CD8-positive, alpha-beta memory T cell (primary cell): ENCODE measurements around the gene TMEM179B. TPM values are rescaled to one million over a fixed set of nuclear protein-coding genes. Genes with fewer than 3 reads are reported as not detected.
"Not testable (repeated sequence)": the region's sequence is repeated elsewhere in the genome, so short reads cannot be mapped to it uniquely, and the experiment has no call there.

ENCODE experiments used
- CTCF ChIA-PET: fragments of 350-600 bp; sonication (Branson Sonifier 250); formaldehyde crosslinking; loops from one replicate; lab custom pipeline; 2021; ENCODE audit warnings: antibody characterized with exemption; lab: Charles Lee
- POLR2A ChIA-PET: fragments of 350-600 bp; sonication (Branson Sonifier 250); formaldehyde crosslinking; loops from one replicate; lab custom pipeline; 2021; ENCODE audit warnings: antibody characterized with exemption; lab: Charles Lee
- DNase-seq, 5 donors: peaks; one replicate each; pipeline versions ENCODE4 v3.0.0 to v3.0.0-alpha.2; 2020 to 2022; ENCODE audit warnings: mixed read lengths in 1 of 5
- H3K27ac ChIP-seq: one replicate; pipeline ENCODE4 v1.7.0; 2013; ENCODE audit warnings: low read depth, mild to moderate bottlenecking, low read length, moderate library complexity
- H3K27me3 ChIP-seq: 2 replicates; pipeline ENCODE4 v1.7.0; 2013; ENCODE audit warnings: low read length, mild to moderate bottlenecking; ENCODE audit not compliant: insufficient read depth, poor library complexity, severe bottlenecking
- H3K36me3 ChIP-seq: 2 replicates; pipeline ENCODE4 v1.7.0; 2013; ENCODE audit warnings: mild to moderate bottlenecking, low read length, moderate library complexity; ENCODE audit not compliant: insufficient read depth
- H3K4me1 ChIP-seq: 2 replicates; pipeline ENCODE4 v1.7.0; 2013; ENCODE audit warnings: mild to moderate bottlenecking, low read length, moderate library complexity; ENCODE audit not compliant: insufficient read depth
- H3K4me3 ChIP-seq: 2 replicates; pipeline ENCODE4 v1.7.0; 2013; ENCODE audit warnings: mild to moderate bottlenecking, low read length
- H3K9me3 ChIP-seq: 2 replicates; pipeline ENCODE4 v1.7.0; 2013; ENCODE audit warnings: mild to moderate bottlenecking, low read length
- H3K27ac Mint-ChIP-seq, 8 donors: one replicate each; pipeline ENCODE4 v1.8.0; 2020 to 2021; ENCODE audit warnings: mixed read lengths in 8 of 8, mild to moderate bottlenecking in 6 of 8, inconsistent platforms in 3 of 8, moderate library complexity in 3 of 8
- H3K27me3 Mint-ChIP-seq, 2 donors: one replicate each; pipeline ENCODE4 v1.8.0; 2020 to 2021; ENCODE audit warnings: mixed read lengths in 2 of 2, mild to moderate bottlenecking in 1 of 2, moderate library complexity in 1 of 2
- H3K36me3 Mint-ChIP-seq, 3 donors: one replicate each; pipeline ENCODE4 v1.8.0; 2020 to 2021; ENCODE audit warnings: mixed read lengths in 3 of 3, inconsistent platforms in 1 of 3, mild to moderate bottlenecking in 1 of 3
- H3K4me1 Mint-ChIP-seq, 3 donors: one replicate each; pipeline ENCODE4 v1.8.0; 2020 to 2021; ENCODE audit warnings: mixed read lengths in 3 of 3, inconsistent platforms in 1 of 3, mild to moderate bottlenecking in 1 of 3
- H3K4me3 Mint-ChIP-seq, 7 donors: one replicate each; pipeline ENCODE4 v1.8.0; 2020 to 2021; ENCODE audit warnings: mixed read lengths in 7 of 7, mild to moderate bottlenecking in 6 of 7, moderate library complexity in 4 of 7, inconsistent platforms in 2 of 7
- H3K9me3 Mint-ChIP-seq, 5 donors: one replicate each; pipeline ENCODE4 v1.8.0; 2020 to 2022; ENCODE audit warnings: mixed read lengths in 5 of 5, mild to moderate bottlenecking in 3 of 5, moderate library complexity in 2 of 5, inconsistent platforms in 1 of 5
- polyA plus RNA-seq: library from polyadenylated mRNA; unstranded; fragments of 300-500 nt; fragmentation: Illumina TruSeq; gene quantifications from one replicate; pipeline ENCODE4 v1.2.3, GENCODE V29; 2021
- total RNA-seq, 2 experiments: library from RNA; stranded (reverse); gene quantifications; one replicate each; pipeline ENCODE4 v1.2.3, GENCODE V29; 2021

Gene TMEM179B
- total and polyA plus RNA-seq, 3 experiments from 2014 or later, result 46.4 to 135 (median 49.2) TPM

GRCh38 chr11:62816557-62816956 lies 29.4 kb downstream of the TMEM179B start:
- no peak overlapping the region for H3K27ac Mint-ChIP-seq
- no peaks in the 10 kb centered on the region for H3K9me3 ChIP-seq
- ChIA-PET CTCF (interaction anchor here (0.8 to 1.4 kb wide), 3 partner anchors 29 to 64 kb away, joined by 3 read pairs; partner anchors contain the start of genes SLC3A2 and TMEM179B), POLR2A (interaction anchor here (0.7 to 1.4 kb wide), 4 partner anchors 10 to 106 kb away, joined by 4 to 9 read pairs (median 5); partner anchors contain the start of gene WDR74)
- peaks cover 0 to 48% (median 7%) of the 10 kb centered on the region in 3 donors for H3K36me3 Mint-ChIP-seq
- H3K36me3 ChIP-seq, result peaks cover 5% of the 10 kb centered on the region
- H3K4me1 ChIP-seq, result no peaks in the 10 kb centered on the region
- H3K4me1 Mint-ChIP-seq, result peaks cover 0 to 1% (median 0%) of the 10 kb centered on the region in 3 donors
- no peak overlapping the region for H3K27ac ChIP-seq
- DNase-seq, result no peak
- peaks cover 0 to 1% of the 10 kb centered on the region in 2 donors for H3K27me3 Mint-ChIP-seq
- H3K27me3 ChIP-seq, result no peaks in the 10 kb centered on the region
- no peaks in the 10 kb centered on the region for H3K9me3 Mint-ChIP-seq
- H3K4me3 Mint-ChIP-seq, result no peak overlapping the region
- no peak overlapping the region for H3K4me3 ChIP-seq

- H3K27ac ChIP-seq, result no peak overlapping the region
- no peak overlapping the region for H3K4me3 Mint-ChIP-seq
- H3K4me1 ChIP-seq, result no peaks in the 10 kb centered on the region
- H3K4me3 ChIP-seq, result no peak overlapping the region
- peaks cover 0 to 1% of the 10 kb centered on the region in 2 donors for H3K27me3 Mint-ChIP-seq
- peaks cover 0 to 1% (median 0%) of the 10 kb centered on the region in 3 donors for H3K4me1 Mint-ChIP-seq
- POLR2A ChIA-PET, result interaction anchor here (0.8 to 1.4 kb wide), 3 partner anchors 11 to 24 kb away, joined by 4 to 5 read pairs (median 5); partner anchors contain the start of gene WDR74
- H3K9me3 Mint-ChIP-seq, result no peaks in the 10 kb centered on the region
- CTCF ChIA-PET, result interaction anchor here (1.1 to 1.4 kb wide), 2 partner anchors 30 to 46 kb away, joined by 3 read pairs; partner anchors contain the start of gene TMEM179B
- H3K36me3 ChIP-seq, result peaks cover 5% of the 10 kb centered on the region
- H3K27ac Mint-ChIP-seq, result peak overlapping the region in 1 of 8 donors; percentile 64
- H3K36me3 Mint-ChIP-seq, result peaks cover 0 to 51% (median 7%) of the 10 kb centered on the region in 3 donors
- no peaks in the 10 kb centered on the region for H3K9me3 ChIP-seq
- no peaks in the 10 kb centered on the region for H3K27me3 ChIP-seq
- no peak for DNase-seq
Measured at GRCh38 chr11:62817129-62817528, 29.9 kb downstream of the TMEM179B start.

GRCh38 chr11:62823677-62824076 lies 36.5 kb downstream of the TMEM179B start:
- no peak for DNase-seq
- no peaks in the 10 kb centered on the region for H3K9me3 Mint-ChIP-seq
- H3K27me3 Mint-ChIP-seq, result no peaks in the 10 kb centered on the region
- peaks cover 4 to 16% (median 11%) of the 10 kb centered on the region in 3 donors for H3K4me1 Mint-ChIP-seq
- H3K4me3 ChIP-seq, result no peak overlapping the region
- H3K27me3 ChIP-seq, result no peaks in the 10 kb centered on the region
- peaks cover 0 to 74% (median 22%) of the 10 kb centered on the region in 3 donors for H3K36me3 Mint-ChIP-seq
- H3K36me3 ChIP-seq, result peaks cover 50% of the 10 kb centered on the region
- H3K4me1 ChIP-seq, result no peaks in the 10 kb centered on the region
- no peak overlapping the region for H3K27ac Mint-ChIP-seq
- POLR2A ChIA-PET, result interaction anchor here (0.6 to 0.9 kb wide), 2 partner anchors 29 to 95 kb away, joined by 3 read pairs; partner anchors contain the start of gene TTC9C
- no peaks in the 10 kb centered on the region for H3K9me3 ChIP-seq
- CTCF ChIA-PET, result interaction anchor here (0.6 to 1.5 kb wide), 2 partner anchors 9 to 159 kb away, joined by 3 to 4 read pairs; partner anchors contain the start of genes C11orf98, CSKMT and TEX54
- H3K27ac ChIP-seq, result no peak overlapping the region
- H3K4me3 Mint-ChIP-seq, result no peak overlapping the region

- Histone ChIP-seq H3K36me3 (peaks cover 42% of the 10 kb centered on the region), H3K4me1 (peaks cover 23% of the 10 kb centered on the region)
- not testable (repeated sequence) for H3K27me3 ChIP-seq, H3K4me3 ChIP-seq, DNase-seq, H3K27ac ChIP-seq, H3K9me3 ChIP-seq, H3K27me3 Mint-ChIP-seq, H3K9me3 Mint-ChIP-seq
- Mint-ChIP-seq H3K4me1 (peaks cover 18 to 40% (median 31%) of the 10 kb centered on the region in 3 donors), H3K27ac (peak overlapping the region in 2 of 8 donors; percentile 41 to 72), H3K4me3 (peak overlapping the region in 1 of 7 donors; percentile 36), H3K36me3 (peaks cover 0 to 69% (median 12%) of the 10 kb centered on the region in 3 donors)
- ChIA-PET CTCF (interaction anchor here (1.1 to 3.1 kb wide), 3 partner anchors 26 to 52 kb away, joined by 3 to 11 read pairs (median 4); partner anchors contain the start of genes SLC3A2 and TMEM179B), POLR2A (interaction anchor here (0.6 to 3.1 kb wide), 2 partner anchors 22 to 32 kb away, joined by 3 to 11 read pairs; partner anchors contain the start of gene NXF1)
Measured at GRCh38 chr11:62828130-62828529, 40.9 kb downstream of the TMEM179B start.

- H3K9me3 ChIP-seq, result no peaks in the 10 kb centered on the region
- CTCF ChIA-PET, result interaction anchor here (0.6 to 1.6 kb wide), 8 partner anchors 9 to 257 kb away, joined by 3 to 7 read pairs (median 3); partner anchors contain the start of genes EEF1G, NXF1, SLC3A2 and TMEM179B
- H3K4me3 ChIP-seq, result peak overlapping the region; percentile 96
- H3K4me1 ChIP-seq, result peaks cover 29% of the 10 kb centered on the region
- Mint-ChIP-seq H3K4me1 (peaks cover 22 to 52% (median 30%) of the 10 kb centered on the region in 3 donors), H3K9me3 (no peaks in the 10 kb centered on the region), H3K27ac (peak overlapping the region; percentile 96 to 100 (median 98)), H3K4me3 (peak overlapping the region; percentile 93 to 100 (median 97)), H3K27me3 (no peaks in the 10 kb centered on the region), H3K36me3 (peaks cover 0 to 66% (median 10%) of the 10 kb centered on the region in 3 donors)
- no peaks in the 10 kb centered on the region for H3K27me3 ChIP-seq
- peaks cover 30% of the 10 kb centered on the region for H3K36me3 ChIP-seq
- DNase-seq, result no peak
- H3K27ac ChIP-seq, result peak overlapping the region; percentile 98
- POLR2A ChIA-PET, result interaction anchor here (1.0 to 2.9 kb wide), 13 partner anchors 8 to 239 kb away, joined by 3 to 68 read pairs (median 13); partner anchors contain the start of genes HNRNPUL2, NXF1, POLR2G and SLC3A2
Measured at GRCh38 chr11:62830904-62831519, 43.8 kb downstream of the TMEM179B start.

- peak within 1 kb of the TSS; percentile 93 to 100 (median 97) for H3K4me3 Mint-ChIP-seq
- no peaks in the 10 kb centered on the region for H3K9me3 ChIP-seq
- peak within 1 kb of the TSS; percentile 98 for H3K27ac ChIP-seq
- no peaks in the 10 kb centered on the region for H3K27me3 ChIP-seq
- peak within 1 kb of the TSS; percentile 96 to 100 (median 98) for H3K27ac Mint-ChIP-seq
- DNase-seq, result peak; percentile 99 to 100 (median 99)
- H3K36me3 Mint-ChIP-seq, result peaks cover 0 to 73% (median 10%) of the 10 kb centered on the region in 3 donors
- peaks cover 29% of the 10 kb centered on the region for H3K4me1 ChIP-seq
- ChIA-PET POLR2A (interaction anchor here (0.6 to 2.9 kb wide), 18 partner anchors 9 to 240 kb away, joined by 3 to 68 read pairs (median 6); partner anchors contain the start of genes HNRNPUL2, NXF1, POLR2G and SLC3A2), CTCF (interaction anchor here (0.6 to 1.6 kb wide), 10 partner anchors 8 to 258 kb away, joined by 3 to 5 read pairs (median 3); partner anchors contain the start of genes EEF1G, NXF1, SLC3A2 and TAF6L)
- H3K27me3 Mint-ChIP-seq, result no peaks in the 10 kb centered on the region
- peaks cover 36% of the 10 kb centered on the region for H3K36me3 ChIP-seq
- peak within 1 kb of the TSS; percentile 96 for H3K4me3 ChIP-seq
- H3K9me3 Mint-ChIP-seq, result no peaks in the 10 kb centered on the region
- H3K4me1 Mint-ChIP-seq, result peaks cover 22 to 55% (median 35%) of the 10 kb centered on the region in 3 donors
Measured at GRCh38 chr11:62831520-62832335, 44.5 kb downstream of the TMEM179B start, which contains the start of gene STX5. STX5 (minus strand) TSS chr11:62832051; CDS start chr11:62831243, 808 bp downstream.
